ENCODE measurements around the gene IL27RA.

The IL27RA gene

GRCh38 chr19:14088634-14089411, 57.3 kb downstream of the IL27RA start (continued):
- TF ChIP-seq, protein P1, sequence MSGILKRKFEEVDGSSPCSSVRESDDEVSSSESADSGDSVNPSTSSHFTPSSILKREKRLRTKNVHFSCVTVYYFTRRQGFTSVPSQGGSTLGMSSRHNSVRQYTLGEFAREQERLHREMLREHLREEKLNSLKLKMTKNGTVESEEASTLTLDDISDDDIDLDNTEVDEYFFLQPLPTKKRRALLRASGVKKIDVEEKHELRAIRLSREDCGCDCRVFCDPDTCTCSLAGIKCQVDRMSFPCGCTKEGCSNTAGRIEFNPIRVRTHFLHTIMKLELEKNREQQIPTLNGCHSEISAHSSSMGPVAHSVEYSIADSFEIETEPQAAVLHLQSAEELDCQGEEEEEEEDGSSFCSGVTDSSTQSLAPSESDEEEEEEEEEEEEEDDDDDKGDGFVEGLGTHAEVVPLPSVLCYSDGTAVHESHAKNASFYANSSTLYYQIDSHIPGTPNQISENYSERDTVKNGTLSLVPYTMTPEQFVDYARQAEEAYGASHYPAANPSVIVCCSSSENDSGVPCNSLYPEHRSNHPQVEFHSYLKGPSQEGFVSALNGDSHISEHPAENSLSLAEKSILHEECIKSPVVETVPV (CRISPR knock-in tag; IDR thresholded peaks at IDR 0.05) = no peak

- ATAC-seq = no peak
- no peak for TF ChIP-seq PATZ1 (CRISPR knock-in tag; IDR thresholded peaks at IDR 0.05; ENCODE audit: borderline replicate concordance)
- no peak for TF ChIP-seq ISL1 (CRISPR knock-in tag; IDR thresholded peaks at IDR 0.05)
- TF ChIP-seq ZFP30 (CRISPR knock-in tag; IDR thresholded peaks at IDR 0.05) = no peak
- no peak for TF ChIP-seq CSDC2 (CRISPR knock-in tag; IDR thresholded peaks at IDR 0.05)
- TF ChIP-seq SNAI2 (CRISPR knock-in tag; IDR thresholded peaks at IDR 0.05) = no peak
- TF ChIP-seq TOX (CRISPR knock-in tag; IDR thresholded peaks at IDR 0.05; ENCODE audit: borderline replicate concordance) = no peak
- TF ChIP-seq ESRRG (CRISPR knock-in tag; IDR thresholded peaks at IDR 0.05) = no peak
- TF ChIP-seq PPARA (CRISPR knock-in tag; IDR thresholded peaks at IDR 0.05; ENCODE audit: borderline replicate concordance) = no peak
- TF ChIP-seq, protein P2, sequence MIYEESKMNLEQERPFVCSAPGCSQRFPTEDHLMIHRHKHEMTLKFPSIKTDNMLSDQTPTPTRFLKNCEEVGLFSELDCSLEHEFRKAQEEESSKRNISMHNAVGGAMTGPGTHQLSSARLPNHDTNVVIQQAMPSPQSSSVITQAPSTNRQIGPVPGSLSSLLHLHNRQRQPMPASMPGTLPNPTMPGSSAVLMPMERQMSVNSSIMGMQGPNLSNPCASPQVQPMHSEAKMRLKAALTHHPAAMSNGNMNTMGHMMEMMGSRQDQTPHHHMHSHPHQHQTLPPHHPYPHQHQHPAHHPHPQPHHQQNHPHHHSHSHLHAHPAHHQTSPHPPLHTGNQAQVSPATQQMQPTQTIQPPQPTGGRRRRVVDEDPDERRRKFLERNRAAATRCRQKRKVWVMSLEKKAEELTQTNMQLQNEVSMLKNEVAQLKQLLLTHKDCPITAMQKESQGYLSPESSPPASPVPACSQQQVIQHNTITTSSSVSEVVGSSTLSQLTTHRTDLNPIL (CRISPR knock-in tag; IDR thresholded peaks at IDR 0.05; ENCODE audit: low read depth) = no peak
- no peak for TF ChIP-seq TCF4 (CRISPR knock-in tag; IDR thresholded peaks at IDR 0.05; ENCODE audit: borderline replicate concordance)
- no peak for TF ChIP-seq ZC3H10 (CRISPR knock-in tag; IDR thresholded peaks at IDR 0.05)
These were observed 57.8 kb downstream of the IL27RA start for GRCh38 chr19:14089412-14089661.

- TF ChIP-seq ZNF565 (CRISPR knock-in tag; conservative IDR thresholded peaks at IDR 0.05; ENCODE audit: low read depth) (no peak), ZNF8 (CRISPR knock-in tag; IDR thresholded peaks at IDR 0.05) (no peak), ZFP30 (CRISPR knock-in tag; IDR thresholded peaks at IDR 0.05) (no peak), TOX (CRISPR knock-in tag; IDR thresholded peaks at IDR 0.05; ENCODE audit: borderline replicate concordance) (no peak), PATZ1 (CRISPR knock-in tag; IDR thresholded peaks at IDR 0.05; ENCODE audit: borderline replicate concordance) (no peak)
- TF ChIP-seq, protein P2 (CRISPR knock-in tag; IDR thresholded peaks at IDR 0.05; ENCODE audit: low read depth) = no peak
- TF ChIP-seq, protein P1 (CRISPR knock-in tag; IDR thresholded peaks at IDR 0.05) = no peak
- ATAC-seq = peak; percentile 54
These were observed 58.3 kb downstream of the IL27RA start for GRCh38 chr19:14089662-14090508.

DNA sequence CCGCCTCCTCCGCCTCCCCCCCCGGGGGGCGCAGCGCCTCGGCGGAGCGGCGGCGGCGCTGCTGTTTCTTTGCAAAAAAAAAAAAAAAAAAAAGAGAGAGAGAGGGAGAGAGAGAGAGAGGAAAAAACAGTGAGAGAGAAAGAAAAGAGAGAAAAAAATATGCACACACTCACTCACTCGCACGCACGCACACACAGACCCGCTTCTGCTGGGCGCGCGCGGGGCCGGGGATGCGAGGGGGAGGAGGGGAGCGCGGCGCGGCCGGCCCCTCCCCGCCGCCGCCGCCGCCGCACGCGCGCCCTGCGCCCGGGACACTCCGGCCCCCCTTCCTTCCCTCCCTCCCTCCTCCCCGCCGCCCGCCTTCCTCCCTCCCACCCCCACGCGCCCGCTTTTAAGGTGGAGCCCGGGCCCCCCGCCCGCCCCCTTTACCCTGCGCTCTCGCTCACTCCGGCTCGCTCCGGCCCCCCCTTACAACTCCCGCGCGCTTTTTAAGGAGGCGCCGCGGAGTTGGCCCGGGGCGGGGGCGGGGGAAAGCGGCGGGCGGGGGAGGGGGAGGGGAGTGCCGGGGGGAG, 59.0 kb downstream of the IL27RA start, which contains the start of gene SAMD1:
Gene SAMD1 (minus strand): TSS at position 243 of the 572 bp plus-strand sequence.
- ATAC-seq = peak; percentile 23
- TF ChIP-seq ZFP3 (CRISPR knock-in tag; IDR thresholded peaks at IDR 0.05) = no peak
- no peak for TF ChIP-seq BACH2 (CRISPR knock-in tag; IDR thresholded peaks at IDR 0.05; ENCODE audit: borderline replicate concordance)
- TF ChIP-seq ISL1 (CRISPR knock-in tag; IDR thresholded peaks at IDR 0.05) = no peak
- TF ChIP-seq TOX (CRISPR knock-in tag; IDR thresholded peaks at IDR 0.05; ENCODE audit: borderline replicate concordance) = no peak
- TF ChIP-seq, protein P1 (CRISPR knock-in tag; IDR thresholded peaks at IDR 0.05) = no peak
- no peak for TF ChIP-seq TCF4 (CRISPR knock-in tag; IDR thresholded peaks at IDR 0.05; ENCODE audit: borderline replicate concordance)
- no peak for TF ChIP-seq ZNF565 (CRISPR knock-in tag; conservative IDR thresholded peaks at IDR 0.05; ENCODE audit: low read depth)
- no peak for TF ChIP-seq PATZ1 (CRISPR knock-in tag; IDR thresholded peaks at IDR 0.05; ENCODE audit: borderline replicate concordance)
